OCI-M2 (cell line): Measurements from ENCODE around the gene FRMD4A.
"Not testable (repeated sequence)": the region's sequence is repeated elsewhere in the genome, so short reads cannot be mapped to it uniquely, and the experiment has no call there.

ENCODE experiments used
- DNase-seq: peaks from one replicate; lab custom pipeline; 2025; ENCODE audit not compliant: unreplicated experiment; lab: John Stamatoyannopoulos, UW

FRMD4A gene

DNA sequence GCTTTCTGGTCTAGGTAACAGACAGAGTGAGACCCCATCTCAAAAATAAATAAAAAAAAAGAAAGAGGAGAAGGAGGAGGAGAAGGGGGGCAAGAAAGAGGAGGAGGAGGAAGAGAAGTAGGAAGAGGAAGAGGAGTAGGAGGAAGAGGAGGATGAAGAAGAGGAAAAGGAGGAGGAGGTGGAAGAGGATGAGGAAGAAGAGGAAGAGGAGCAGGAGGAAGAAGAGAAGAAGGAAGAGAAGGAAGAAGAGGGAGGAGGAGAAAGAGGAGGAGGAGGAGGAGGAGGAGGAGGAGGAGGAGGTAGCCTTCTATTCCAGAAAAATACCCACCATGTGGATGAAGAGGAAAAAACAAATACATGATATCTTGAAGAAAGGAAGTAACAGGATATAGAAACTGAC lies 172.1 kb downstream of the FRMD4A start:
- no peak for DNase-seq

DNA sequence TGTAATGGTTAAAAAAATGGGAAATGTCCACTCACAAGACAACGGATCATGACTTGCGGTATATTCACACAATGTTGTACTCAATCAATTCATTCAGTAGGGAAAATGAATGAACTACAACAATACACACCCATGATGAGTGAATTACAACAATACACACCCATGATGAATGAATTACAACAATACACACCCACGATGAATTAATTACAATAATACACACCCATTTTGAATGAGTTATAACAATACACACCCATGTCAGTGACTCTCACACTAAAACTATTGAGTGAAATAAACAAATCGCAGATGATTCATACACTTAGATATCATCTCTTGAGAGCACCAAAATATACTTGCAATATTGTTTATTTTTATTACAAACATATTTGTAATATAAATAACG lies 174.6 kb downstream of the FRMD4A start:
- no peak for DNase-seq

DNA sequence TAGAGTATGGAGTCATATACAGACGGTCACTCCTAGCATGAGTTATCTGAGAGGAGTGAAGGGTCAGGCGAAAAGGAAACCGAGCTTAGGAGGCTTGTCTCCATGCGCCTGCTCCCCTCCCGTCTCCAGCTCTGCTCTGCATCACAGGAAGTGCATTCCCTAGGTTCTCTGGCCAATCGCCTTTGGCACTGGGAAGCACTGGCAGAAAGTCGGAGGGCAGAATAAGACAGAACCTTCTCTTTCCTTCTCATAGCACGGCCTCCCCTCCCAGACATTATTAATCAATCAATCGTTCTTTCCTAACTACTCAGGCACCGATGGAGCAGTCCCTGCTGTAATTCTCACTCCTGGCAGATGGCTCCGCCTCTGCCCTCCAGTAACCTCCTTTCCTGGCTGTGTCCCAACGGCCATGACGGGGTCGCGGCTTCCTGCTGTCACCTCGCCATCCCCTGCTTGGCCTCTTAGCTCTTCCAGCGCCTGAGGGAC lies 177.1 kb downstream of the FRMD4A start:
- no peak for DNase-seq

DNA sequence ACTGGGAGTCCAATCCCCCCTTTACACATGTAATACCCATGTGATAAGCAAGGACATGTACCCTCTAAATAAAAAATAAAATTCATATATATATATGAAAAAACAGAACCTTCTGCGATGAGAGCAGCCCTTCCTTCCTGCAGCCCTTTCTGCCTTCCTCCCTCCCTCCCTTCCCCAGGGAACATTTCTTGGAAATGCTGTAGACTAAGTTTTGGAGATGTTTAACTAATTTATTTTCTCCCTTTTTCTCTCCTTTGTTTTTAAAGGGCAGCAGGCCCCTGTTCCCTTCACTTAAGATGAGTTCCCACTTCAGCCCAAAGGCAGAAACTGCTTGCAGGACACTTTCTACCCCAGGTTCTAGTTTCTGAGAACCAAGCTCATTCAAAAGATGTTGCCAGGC lies 179.2 kb downstream of the FRMD4A start:
- DNase-seq = no peak

DNA sequence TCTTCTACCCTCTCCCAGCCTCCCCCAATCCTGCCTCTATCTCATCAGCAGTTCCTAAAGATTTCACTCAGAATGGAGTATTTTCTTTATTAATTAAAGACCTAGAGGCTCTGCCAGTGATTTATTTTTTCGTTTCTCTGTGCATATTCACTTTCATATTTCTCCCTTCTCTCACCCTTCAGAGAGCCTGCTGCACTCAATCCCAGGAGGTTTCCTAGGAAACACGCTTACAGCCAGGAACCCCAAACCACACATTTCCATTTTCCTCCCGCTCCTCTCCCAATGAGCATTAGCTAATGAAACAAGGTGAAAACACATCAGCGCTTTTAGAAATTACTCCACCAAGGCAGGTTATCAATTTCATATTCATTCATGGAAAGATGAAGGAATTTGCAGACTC lies 180.2 kb downstream of the FRMD4A start:
- no peak for DNase-seq

DNA sequence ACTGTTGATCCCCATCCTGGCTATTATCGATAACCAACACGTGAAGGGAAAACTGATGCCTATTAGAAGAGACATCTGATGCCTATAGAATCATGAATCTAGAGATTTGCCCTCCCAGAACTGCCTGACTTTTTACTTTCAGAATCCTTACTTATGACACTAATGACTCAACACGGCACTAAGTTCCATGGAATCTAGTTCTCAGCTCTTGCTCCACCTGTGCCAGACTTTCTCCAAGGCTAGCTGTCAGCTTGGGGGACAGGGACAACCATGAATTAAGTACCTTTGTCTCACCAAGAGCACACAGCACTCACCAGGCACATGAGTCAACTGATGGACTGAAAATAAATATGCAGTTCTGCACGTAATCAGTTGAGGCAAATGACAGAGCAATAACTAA lies 184.2 kb downstream of the FRMD4A start:
- DNase-seq = no peak

DNA sequence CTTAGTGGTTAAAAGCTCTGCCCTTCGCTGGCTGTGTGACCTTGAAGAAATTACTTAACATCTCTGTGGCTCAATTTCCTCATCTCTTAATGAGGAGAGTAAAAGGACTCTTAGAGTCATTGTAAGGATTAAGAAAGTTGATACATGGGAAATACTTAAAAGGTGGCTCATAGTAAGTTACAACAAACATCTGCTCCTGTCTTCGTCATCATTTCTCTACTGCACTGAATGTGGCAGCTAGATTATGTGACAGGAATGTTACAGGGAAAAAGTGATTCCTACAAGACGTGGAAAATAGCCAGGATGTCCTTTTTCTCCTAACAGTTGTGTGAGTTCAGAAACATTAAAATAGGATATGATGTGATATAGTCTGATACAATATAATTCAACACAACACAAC lies 184.7 kb downstream of the FRMD4A start:
- DNase-seq = no peak

DNA sequence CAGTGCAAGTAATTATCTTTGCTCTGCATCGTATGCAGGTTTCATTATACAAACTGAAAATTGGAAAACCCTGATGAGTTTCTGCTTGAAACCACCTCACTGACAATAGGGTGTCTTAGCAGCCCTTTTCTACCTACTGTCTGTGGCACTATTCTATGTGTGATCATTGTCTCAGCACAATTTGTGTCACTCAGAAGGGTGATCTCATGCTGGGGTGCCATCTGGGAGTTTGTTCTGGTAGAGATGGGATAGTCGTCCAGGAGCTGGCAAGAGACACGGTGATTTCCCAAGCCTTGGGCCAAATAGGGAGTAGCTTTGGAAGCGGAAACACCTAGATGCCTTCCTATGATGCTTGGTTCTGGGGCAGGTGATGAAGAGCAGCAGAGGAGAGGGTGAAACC lies 186.3 kb downstream of the FRMD4A start:
- no peak for DNase-seq

DNA sequence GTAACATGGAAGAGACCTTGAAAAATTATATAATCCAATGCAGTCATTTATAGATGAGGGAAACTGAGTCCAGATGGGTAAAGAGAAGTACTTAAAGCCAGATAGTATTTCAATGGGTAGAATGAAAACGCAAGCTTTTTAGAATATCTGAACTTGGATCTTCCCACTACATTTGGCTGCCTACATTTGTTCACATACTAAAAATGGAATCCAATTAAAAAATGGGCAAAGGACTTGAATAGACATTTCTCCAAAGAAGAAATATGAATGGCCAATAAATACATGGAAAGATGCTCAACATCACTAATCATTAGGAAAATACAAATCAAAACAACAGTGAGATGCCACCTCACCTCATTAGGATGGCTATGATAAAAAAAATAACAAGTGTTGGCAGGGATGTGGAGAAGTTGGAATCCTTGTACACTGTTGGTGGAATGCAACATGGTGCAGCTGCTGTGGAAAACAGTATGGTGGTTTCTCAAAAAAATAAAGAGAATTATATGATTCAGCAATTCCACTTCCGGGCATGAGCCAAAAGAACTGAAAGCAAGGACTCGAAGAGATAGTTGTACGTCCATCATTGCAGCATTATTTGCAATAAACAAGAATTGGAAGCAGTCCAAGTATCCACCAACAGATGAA lies 188.0 kb downstream of the FRMD4A start:
- DNase-seq = no peak

DNA sequence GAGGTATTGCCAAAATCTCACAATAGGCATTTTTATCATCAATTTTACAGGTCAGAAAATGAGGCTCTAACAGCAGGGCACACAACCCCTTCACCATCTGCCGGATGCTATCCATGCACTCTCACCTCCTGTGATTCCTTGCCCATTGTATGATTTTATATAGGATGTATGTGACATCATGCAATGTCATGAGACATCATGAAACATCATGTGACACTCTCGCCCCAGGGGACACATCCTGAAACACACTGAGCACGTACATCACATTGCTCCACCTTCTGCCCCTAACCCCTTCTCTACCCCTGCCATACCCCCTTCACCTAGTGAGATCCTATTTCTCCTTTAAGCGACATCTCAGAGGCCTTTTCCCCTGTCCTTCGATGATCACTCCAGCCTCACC lies 189.4 kb downstream of the FRMD4A start:
- DNase-seq = no peak

DNA sequence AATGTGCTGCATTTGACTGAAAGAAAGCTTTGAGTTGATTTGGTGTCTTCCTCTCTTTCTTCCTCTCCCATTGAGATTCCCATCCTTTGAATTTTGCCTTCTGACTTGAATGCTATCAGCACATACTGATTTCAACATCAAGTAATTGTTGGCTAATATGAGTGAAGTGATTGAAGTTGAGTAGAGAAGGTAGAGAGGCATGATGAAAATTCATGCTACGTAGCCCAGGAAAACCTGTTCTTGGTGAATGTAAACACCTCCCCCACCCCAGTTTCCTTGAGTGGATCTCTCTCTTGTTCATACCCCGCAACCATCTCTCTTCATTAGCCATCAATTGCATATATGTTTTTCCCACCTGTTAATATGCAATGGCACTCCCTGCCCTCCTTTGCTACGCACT lies 193.3 kb downstream of the FRMD4A start:
- no peak for DNase-seq

DNA sequence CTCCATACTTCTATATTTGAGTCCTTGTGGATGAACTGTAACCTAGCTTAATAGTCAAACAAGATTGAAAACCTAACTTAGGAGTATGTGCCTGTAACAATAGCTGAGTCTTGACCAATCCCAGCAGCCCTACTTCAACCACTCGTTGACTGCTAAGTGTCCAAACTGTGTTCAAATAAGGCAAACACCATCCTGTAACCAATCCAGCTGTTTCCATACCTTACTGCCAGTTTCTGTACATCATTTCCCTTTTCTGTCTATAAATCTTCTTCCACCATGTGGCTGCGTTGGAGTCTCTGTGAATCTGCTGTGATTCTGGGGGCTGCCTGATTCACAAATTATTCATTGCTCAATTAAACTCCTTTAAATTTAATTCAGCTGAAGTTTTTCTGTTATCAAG lies 195.5 kb downstream of the FRMD4A start:
- not testable (repeated sequence) for DNase-seq

DNA sequence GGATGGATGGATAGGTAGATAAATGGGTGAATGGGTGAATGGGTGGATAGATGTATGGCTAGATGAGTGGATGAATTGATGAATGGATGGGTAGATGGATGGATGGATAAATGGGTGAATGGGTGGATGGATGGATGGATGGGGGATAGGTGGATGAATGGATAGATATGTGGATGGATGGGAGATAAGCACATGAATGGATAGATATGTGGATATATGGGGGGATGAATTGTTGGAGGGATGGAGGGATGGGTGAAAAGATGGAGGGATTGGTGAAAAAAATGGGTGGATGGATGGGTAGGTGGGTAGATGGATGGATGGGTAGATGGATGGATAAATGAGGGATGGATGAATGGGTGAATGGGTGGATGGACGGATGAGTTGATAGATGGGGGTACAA lies 196.4 kb downstream of the FRMD4A start:
- no peak for DNase-seq

DNA sequence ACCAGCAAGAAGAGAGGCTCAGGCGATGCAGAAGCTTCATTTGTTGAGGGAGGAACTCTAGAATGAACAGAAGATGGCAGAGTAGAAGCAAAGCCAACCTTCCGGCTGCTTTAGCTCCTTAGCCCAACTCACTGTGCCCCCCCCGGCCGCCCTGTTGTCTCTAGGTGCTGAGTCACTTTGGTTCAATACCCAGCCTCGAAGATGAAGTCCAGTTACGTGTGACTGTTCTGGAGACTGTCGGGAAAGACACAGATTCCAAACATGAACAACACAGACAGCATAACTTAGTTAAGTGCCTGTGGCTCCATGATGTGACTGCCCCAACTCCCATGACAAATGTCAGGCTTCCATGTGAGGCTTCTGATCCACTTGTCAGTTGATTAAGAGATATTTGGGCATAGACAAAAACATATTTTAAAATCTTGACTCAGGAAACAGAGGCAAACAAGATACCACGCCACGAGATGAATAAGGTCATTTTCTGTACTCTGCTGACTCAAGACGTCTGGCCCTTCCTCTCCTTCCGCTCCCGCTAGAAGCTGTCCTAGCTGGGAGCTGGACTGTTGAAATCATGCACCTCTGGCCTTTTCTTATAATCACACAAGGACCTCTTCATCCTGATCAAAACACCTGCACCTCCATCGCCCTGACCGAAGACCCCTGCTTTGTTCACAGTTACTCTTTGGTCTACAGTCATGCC lies 199.3 kb downstream of the FRMD4A start:
- DNase-seq = no peak

DNA sequence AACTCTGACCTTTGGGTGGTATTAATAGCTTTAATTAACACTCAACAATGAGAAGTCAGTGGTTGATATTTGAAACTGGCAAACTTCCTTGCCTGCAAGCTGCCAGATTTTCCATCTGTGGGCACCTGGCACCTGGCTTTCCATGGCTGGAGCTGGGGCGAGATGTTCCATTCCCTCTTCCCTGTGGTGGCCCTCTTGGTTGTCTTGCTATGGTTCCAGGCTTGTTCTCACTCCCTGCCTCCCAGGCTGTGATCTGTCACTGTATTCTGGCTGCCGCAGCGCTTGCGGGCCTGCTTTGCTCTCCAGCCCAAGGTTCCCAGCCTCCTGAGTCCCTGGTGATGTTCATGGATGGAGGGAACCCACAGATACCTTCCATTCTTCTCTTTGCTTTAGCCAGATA lies 201.0 kb downstream of the FRMD4A start:
- no peak for DNase-seq

DNA sequence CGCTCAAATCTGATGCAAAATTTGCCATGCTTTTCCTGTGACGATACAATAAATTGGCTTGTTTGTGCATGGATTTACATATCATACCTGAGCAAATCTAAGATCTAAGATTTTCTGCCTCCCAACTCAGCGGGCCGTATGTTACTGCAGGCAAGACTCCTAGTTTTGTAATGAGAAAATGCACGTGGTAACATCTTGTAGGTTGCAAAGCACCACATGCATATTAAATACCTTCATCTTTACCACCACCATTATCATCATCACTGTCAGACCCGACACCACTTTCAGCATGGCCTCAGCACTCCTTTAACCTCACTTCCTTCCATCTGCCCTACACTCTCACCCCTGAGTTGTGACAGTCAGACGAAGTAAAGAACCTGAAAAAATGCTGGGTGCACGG lies 202.2 kb downstream of the FRMD4A start:
- no peak for DNase-seq

DNA sequence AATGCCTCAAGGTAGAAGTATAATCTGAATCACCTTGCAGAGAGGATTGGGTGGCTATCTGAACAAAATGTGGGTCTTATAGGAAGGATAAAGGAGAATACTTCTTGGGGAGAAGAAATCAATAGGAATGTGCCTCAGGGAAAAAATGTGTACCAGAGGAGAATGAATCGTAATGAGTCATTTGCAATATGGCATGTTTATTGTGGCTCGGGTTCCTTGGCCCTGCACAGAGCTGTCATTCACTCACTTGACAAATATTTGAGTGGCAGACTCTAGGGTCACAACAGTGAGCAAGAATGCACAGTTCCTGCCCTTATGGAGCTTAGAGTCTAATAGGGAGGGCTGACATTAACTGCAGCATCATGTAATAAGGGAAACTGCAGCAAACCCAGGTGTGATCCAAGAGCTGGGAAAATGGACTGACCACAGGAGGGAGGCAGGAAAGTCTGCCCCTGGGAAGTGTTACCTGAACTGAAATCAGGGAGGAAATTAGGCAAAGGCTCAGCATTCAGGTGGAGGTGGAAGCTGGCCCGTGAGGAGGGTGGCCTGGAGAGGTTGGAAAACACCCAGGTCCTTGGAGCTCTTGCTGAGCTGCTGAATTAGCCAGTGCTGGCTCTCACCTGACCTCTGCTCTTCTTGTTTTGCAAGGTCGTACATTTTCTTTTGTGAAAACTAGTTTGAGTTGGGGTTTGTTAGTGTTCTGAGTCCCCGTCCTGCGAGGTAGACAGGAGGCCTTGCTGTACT lies 203.9 kb downstream of the FRMD4A start:
- DNase-seq = no peak

DNA sequence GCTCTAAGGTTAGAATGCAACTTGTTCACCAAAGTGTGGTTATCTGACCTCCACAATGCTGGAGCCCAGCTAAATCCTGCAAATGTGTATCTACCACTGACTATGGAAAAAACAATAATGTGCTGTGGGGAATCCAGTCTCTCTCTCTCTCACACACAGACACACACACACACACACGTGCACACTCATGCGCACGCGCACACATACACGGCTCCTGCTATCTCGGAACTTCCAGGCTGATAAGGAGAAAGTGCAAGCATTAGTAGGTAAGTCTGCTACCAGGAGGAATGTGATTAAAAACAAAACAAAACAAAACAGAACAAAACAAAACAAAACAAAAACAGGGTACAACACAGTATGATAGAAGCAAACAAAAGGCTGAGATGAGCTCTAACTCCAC lies 205.2 kb downstream of the FRMD4A start:
- DNase-seq = no peak

DNA sequence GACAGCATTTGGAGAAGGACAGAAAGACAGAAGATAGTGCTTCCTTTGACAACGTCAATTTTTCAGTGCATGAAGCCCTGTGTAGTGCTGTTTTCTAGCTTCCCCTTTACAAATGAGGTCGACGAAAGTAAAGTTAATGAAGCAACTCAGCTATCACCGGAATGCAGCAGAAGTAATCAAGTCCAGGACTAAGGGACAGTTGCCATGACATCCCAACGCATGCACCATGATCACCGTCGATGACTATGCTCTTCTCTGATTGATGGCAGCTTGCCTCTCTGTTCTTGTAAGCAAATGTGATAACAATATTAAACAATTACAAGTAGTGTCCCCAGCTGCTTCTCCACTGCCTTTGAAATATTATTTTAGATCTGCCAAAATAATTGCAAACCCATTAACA lies 205.8 kb downstream of the FRMD4A start:
- no peak for DNase-seq

DNA sequence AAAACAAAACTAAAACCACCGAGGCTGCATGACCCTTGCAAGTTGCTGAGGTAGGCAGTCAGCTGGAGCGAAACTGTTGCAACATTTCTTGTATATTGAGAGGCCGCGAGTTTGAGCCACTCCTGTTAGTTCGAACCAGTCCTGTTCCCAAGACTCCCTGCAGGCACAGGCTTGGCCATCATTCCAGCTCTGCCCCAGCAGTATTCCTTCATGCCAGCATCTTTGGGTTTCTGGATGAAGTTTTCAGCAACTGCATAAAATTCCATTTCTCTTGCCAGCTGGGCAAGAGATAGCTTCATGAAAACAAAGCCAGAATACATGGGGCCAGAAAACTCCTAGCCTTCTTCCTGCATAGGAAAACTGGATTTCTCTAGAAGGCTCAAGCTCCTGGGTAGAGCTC lies 207.6 kb downstream of the FRMD4A start:
- no peak for DNase-seq

DNA sequence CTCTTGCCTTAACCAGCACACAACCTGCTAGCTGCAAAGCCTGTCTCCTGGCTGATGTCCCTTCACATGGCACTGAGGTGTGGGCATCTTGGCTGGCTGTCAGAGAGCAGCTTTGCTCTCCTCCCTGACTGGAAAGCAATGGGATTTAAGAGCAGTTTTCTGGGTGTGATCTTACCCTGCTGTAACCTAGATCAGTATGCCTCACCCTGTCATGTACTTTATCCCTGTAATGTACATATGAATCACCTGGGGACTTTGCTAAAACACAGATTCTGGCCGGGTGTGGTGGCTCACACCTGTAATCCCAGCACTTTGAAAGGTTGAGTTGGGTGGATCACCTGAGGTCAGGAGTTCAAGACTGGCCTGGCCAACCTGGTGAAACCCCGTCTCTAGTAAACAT lies 209.9 kb downstream of the FRMD4A start:
- no peak for DNase-seq

DNA sequence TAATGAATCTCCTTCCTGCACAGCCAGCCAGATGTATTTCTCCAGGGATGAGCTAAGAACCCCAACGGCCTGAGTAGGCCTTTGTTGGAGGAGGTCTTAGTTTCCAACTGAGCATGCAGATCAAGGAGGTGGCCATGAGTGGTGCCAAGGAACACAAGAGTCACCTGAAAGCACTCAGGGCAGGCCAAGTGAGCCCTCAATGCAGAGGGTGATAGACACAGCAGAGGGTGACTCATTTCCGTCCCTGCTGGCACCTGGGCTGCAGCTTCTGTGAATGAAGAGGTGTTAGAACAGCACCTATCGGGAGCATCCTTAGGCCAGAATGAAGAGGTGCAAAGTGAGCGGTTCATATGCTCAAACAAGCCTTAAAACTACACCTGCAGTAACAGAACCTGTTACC lies 211.8 kb downstream of the FRMD4A start:
- no peak for DNase-seq
